GM12801 (cell line): ENCODE results near the gene SDS.

ENCODE experiments used
- TF ChIP-seq, protein P1 (sequence below): IDR thresholded peaks from one replicate; pipeline ENCODE4 v1.5.1; 2011; ENCODE audit warnings: control low read depth; ENCODE audit not compliant: insufficient read length; ENCODE audit errors: extremely low read depth

SDS gene

DNA sequence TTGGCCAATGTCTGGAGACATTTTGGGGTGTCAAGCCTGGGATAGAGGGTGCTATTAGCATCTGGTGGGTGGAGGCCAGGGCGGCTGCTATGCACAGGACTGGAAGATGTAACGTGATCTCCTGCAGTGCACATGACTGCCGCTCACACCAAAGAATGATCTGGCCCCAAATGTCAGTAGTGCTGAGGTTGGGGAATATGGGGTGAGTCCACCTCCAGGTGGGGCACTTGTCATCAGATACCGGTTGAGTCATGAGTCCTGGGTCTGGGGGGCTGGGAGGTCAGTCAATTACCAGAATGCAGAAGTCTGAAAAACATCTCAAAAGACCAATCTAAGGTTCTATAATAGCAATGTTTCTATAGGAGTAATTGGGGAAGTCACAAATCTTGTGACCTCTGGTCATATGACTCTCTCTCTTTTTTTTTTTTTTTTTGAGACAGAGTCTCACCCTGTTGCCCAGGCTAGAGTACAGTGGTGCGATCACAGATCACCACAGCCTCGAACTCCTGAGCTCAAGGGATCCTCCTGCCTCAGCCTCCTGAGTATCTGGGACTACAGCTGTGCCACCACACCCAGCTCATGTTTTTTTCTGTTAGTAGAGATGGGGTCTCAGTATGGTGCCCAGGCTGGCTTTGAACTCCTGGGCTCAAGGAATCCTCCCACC lies 12.5 kb upstream of the SDS start:
- TF ChIP-seq, protein P1, sequence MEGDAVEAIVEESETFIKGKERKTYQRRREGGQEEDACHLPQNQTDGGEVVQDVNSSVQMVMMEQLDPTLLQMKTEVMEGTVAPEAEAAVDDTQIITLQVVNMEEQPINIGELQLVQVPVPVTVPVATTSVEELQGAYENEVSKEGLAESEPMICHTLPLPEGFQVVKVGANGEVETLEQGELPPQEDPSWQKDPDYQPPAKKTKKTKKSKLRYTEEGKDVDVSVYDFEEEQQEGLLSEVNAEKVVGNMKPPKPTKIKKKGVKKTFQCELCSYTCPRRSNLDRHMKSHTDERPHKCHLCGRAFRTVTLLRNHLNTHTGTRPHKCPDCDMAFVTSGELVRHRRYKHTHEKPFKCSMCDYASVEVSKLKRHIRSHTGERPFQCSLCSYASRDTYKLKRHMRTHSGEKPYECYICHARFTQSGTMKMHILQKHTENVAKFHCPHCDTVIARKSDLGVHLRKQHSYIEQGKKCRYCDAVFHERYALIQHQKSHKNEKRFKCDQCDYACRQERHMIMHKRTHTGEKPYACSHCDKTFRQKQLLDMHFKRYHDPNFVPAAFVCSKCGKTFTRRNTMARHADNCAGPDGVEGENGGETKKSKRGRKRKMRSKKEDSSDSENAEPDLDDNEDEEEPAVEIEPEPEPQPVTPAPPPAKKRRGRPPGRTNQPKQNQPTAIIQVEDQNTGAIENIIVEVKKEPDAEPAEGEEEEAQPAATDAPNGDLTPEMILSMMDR, result no peak

DNA sequence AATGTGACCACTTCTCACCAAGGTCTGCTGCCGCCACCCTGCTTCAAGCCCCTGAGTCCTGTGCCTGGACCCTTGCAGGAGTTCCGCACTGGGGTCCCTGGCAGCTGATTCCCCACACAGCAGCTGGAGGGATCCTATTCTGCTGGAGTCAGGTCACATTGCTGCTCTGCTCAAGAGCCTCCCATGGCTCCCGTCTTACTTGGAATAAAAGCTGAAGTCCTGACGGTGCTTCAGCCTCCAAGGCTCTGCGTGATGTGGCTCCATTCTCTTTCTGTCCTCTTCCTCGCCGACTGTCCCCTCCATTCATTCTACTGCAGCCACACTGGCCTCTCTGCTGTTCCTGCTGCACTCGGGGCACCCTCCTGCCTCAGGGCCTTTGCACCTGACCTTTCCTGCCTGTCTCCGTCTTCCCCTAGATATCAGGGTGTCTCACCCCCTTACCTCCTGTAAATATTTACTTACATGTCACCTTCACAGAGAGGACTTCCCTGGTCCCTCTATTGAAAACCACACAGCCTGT lies 10.9 kb upstream of the SDS start:
- TF ChIP-seq, protein P1, result no peak

GRCh38 chr12:113413488-113413939 lies 9.8 kb upstream of the SDS start:
- TF ChIP-seq, protein P1, result no peak

GRCh38 chr12:113409462-113410124 lies 5.9 kb upstream of the SDS start:
- TF ChIP-seq, protein P1, result no peak

DNA sequence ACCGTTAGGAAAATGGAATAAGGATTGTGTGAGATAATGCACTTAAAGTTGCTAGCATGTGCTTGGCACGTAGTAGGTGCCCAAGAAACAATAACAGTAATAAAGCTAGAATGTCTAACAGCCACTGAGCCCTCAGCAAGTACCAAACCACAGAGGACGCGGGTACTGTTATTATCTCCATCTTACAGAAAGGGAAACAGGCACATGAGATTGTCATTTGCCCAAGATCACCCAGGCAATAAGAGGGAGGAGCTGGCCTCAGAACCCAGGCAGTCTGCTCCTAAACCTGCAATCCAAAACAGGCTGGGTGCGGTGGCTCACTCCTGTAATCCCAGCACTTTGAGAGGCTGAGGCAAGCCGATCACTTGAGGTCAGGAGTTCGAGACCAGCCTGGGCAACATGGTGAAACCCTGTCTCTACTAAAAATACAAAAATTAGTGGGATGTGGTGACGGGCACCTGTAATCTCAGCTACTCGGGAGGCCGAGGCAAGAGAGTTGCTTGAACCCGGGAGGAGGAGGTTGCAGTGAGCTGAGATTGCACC lies 5.1 kb upstream of the SDS start:
- TF ChIP-seq, protein P1, result no peak

- TF ChIP-seq, protein P1, result no peak
Measured at GRCh38 chr12:113407931-113408600, 4.4 kb upstream of the SDS start.

DNA sequence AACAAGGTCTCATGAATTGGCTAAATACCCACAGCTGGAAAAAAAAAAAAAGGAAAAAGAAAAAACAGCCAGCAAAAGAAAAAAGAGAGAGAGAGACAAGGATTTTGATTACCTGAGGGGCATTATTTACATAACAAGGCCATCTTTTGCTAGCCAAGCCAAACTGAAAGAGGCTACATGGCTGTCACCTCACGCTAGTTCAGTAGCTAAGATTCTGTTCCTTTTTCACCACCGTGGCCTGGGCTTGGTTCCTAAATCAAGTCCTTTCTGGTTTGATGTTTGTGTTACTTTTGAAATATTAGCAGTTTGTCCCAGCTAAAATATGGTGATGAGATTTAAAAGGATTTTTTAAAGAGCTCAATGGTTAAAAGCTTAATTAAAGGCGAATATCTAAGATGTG lies 2.0 kb upstream of the SDS start:
- TF ChIP-seq, protein P1, result no peak
